Adipose tissue (tissue), 3 donors: ENCODE measurements around the gene SYNGAP1. TPM values are rescaled to one million over a fixed set of nuclear protein-coding genes. Genes with fewer than 3 reads are reported as not detected.
"Not testable (repeated sequence)": the region's sequence is repeated elsewhere in the genome, so short reads cannot be mapped to it uniquely, and the experiment has no call there.

Experiments used
- H3K27ac ChIP-seq: one replicate; pipeline ENCODE4 v1.5.1; 2013; ENCODE audit warnings: low read depth, low read length
- WGBS, 3 donors: extraction: QIAGEN DNeasy Blood & Tissue Kit; methylation state at CpG; one replicate each; pipeline ENCODE4 v1.1.7; 2013; 5-methylcytosine and 5-hydroxymethylcytosine counted together
- polyA plus RNA-seq, 3 donors: library from polyadenylated mRNA; stranded (reverse); fragments of 200-250 nt; gene quantifications; one replicate each; pipeline ENCODE4 v1.2.3, GENCODE V29; 2013
- donor health status: healthy with polysubstance abuse.
- donor health status: Bipolar disorder and iron deficiency.
- donor health status: healthy.

The SYNGAP1 gene
- polyA plus RNA-seq, 3 donors: 4.2 to 16.1 (median 7.2) TPM

GRCh38 chr6:33397541-33397940, 22.3 kb upstream of the SYNGAP1 start:
- WGBS, 3 donors: 83 to 89% (median 86%) methylated on average over 1 of the region's 1 CpG

GRCh38 chr6:33398601-33399000, 21.3 kb upstream of the SYNGAP1 start:
- H3K27ac ChIP-seq: not testable (repeated sequence)
- 90 to 97% (median 95%) methylated on average over 3 of the region's 3 CpGs for whole genome bisulfite sequencing, 3 donors

More at GRCh38 chr6:33397541-33397940, 22.3 kb upstream of the SYNGAP1 start:
- no peak overlapping the region for H3K27ac ChIP-seq

GRCh38 chr6:33399881-33400280, 20.0 kb upstream of the SYNGAP1 start:
- H3K27ac ChIP-seq: not testable (repeated sequence)
- WGBS, 3 donors: 87 to 95% (median 95%) methylated on average over 6 of the region's 6 CpGs

GRCh38 chr6:33404884-33405283, 15.0 kb upstream of the SYNGAP1 start:
- WGBS, 3 donors: 90 to 98% (median 92%) methylated on average over 17 of the region's 17 CpGs

GRCh38 chr6:33405386-33405940, 14.4 kb upstream of the SYNGAP1 start:
- WGBS, 3 donors: 89 to 96% (median 92%) methylated on average over 15 of the region's 15 CpGs
- no peak overlapping the region for H3K27ac ChIP-seq

More at GRCh38 chr6:33404884-33405283, 15.0 kb upstream of the SYNGAP1 start:
- no peak overlapping the region for H3K27ac ChIP-seq

GRCh38 chr6:33406126-33406525, 13.7 kb upstream of the SYNGAP1 start:
- no peak overlapping the region for H3K27ac ChIP-seq
- 94 to 96% (median 96%) methylated on average over 17 of the region's 17 CpGs for WGBS, 3 donors

- WGBS, 3 donors: 77 to 79% (median 78%) methylated on average over 5 of the region's 5 CpGs
- H3K27ac ChIP-seq: no peak overlapping the region
Observed at GRCh38 chr6:33407132-33407718, 12.6 kb upstream of the SYNGAP1 start.

- WGBS, 3 donors: 0 to 1% (median 1%) methylated on average over 56 to 65 of the region's 65 CpGs
- peak overlapping the region; percentile 55 for H3K27ac ChIP-seq
Observed at GRCh38 chr6:33410050-33410710, 9.7 kb upstream of the SYNGAP1 start.

- 0 to 1% (median 1%) methylated on average over 37 to 60 of the region's 67 CpGs for WGBS, 3 donors
Observed at GRCh38 chr6:33410711-33411631, 8.9 kb upstream of the SYNGAP1 start, which contains the start of gene PHF1. Gene PHF1 (plus strand): TSS chr6:33411014. CDS start chr6:33412264, 1,250 bp downstream.

GRCh38 chr6:33411632-33412005, 8.2 kb upstream of the SYNGAP1 start:
- H3K27ac ChIP-seq: no peak overlapping the region
- 53 to 58% (median 53%) methylated on average over 6 of the region's 6 CpGs for WGBS, 3 donors

More at GRCh38 chr6:33410711-33411631, 8.9 kb upstream of the SYNGAP1 start, which contains the start of gene PHF1:
- H3K27ac ChIP-seq: peak within 1 kb of the TSS; percentile 91

- 88 to 89% (median 88%) methylated on average over 10 of the region's 10 CpGs for WGBS, 3 donors
Observed at GRCh38 chr6:33412140-33413009, 7.5 kb upstream of the SYNGAP1 start.

GRCh38 chr6:33413241-33414120, 6.4 kb upstream of the SYNGAP1 start:
- WGBS, 3 donors: 84 to 89% (median 86%) methylated on average over 14 of the region's 14 CpGs
- H3K27ac ChIP-seq: no peak overlapping the region

More at GRCh38 chr6:33412140-33413009, 7.5 kb upstream of the SYNGAP1 start:
- no peak overlapping the region for H3K27ac ChIP-seq

GRCh38 chr6:33414592-33415271, 5.1 kb upstream of the SYNGAP1 start:
- no peak overlapping the region for H3K27ac ChIP-seq
- 61 to 76% (median 71%) methylated on average over 8 to 12 of the region's 12 CpGs for WGBS, 3 donors

GRCh38 chr6:33415831-33416230, 4.0 kb upstream of the SYNGAP1 start:
- WGBS, 3 donors: 66 to 77% (median 68%) methylated on average over 9 of the region's 9 CpGs
- no peak overlapping the region for H3K27ac ChIP-seq

- no peak overlapping the region for H3K27ac ChIP-seq
- WGBS, 3 donors: 51 to 65% (median 63%) methylated on average over 12 of the region's 12 CpGs
Observed at GRCh38 chr6:33416386-33417127, 3.3 kb upstream of the SYNGAP1 start.
